C4-2B (cell line): ENCODE results near the gene IRX4.

Experiments used
- H3K27ac ChIP-seq: fragments of 450-650 bp; 2 replicates; pipeline ENCODE4 v1.5.1; 2017
- ZFX ChIP-seq: fragments of 450-650 bp; IDR thresholded peaks from 2 replicates; pipeline ENCODE4 v1.6.1; 2017
- TF ChIP-seq, protein P1 (sequence below): fragments of 450-650 bp; conservative IDR thresholded peaks from 2 replicates; pipeline ENCODE4 v1.5.1; 2017; ENCODE audit warnings: mild to moderate bottlenecking

The IRX4 gene

DNA sequence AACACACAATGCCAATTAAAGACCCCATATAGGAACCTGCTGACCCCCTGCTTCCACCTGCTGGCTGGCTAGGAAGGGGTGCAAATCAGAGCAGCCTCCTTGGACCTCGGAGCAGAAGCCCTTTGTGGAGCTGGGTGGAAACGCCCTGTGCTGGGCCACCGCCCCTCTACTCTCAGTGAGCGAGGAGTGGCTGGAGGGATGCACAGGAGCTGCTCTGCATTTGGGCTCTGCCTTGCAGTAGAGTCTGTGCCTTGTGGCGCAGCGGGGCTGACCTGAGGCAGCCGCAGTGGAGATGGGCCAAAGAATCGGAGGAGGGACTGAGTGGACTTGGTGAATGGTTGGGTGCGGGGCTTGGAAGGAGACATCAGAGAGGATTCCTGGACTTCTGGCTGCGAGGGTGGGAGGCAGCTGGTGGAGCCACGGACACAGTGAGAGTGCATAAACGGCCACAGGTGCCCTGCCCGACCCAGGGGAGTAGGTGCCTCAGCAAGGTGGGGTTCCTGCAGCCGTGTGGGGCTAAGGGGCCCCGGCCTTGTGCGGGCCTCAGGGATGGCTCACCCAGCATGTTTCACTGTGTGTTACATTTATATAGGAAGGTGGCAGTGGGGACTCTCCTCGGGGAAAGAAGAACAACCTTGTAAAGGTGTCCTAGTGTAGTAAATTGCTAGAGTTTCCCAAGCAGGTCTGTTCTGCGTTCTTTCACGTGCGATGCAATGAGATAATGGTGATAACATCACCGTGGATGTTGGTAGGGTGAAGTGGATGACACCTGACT is 14.1 kb upstream of the IRX4 start:
- TF ChIP-seq, protein P1, sequence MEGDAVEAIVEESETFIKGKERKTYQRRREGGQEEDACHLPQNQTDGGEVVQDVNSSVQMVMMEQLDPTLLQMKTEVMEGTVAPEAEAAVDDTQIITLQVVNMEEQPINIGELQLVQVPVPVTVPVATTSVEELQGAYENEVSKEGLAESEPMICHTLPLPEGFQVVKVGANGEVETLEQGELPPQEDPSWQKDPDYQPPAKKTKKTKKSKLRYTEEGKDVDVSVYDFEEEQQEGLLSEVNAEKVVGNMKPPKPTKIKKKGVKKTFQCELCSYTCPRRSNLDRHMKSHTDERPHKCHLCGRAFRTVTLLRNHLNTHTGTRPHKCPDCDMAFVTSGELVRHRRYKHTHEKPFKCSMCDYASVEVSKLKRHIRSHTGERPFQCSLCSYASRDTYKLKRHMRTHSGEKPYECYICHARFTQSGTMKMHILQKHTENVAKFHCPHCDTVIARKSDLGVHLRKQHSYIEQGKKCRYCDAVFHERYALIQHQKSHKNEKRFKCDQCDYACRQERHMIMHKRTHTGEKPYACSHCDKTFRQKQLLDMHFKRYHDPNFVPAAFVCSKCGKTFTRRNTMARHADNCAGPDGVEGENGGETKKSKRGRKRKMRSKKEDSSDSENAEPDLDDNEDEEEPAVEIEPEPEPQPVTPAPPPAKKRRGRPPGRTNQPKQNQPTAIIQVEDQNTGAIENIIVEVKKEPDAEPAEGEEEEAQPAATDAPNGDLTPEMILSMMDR, result no peak
- no peak for TF ChIP-seq ZFX
- H3K27ac ChIP-seq, result no peak overlapping the region

DNA sequence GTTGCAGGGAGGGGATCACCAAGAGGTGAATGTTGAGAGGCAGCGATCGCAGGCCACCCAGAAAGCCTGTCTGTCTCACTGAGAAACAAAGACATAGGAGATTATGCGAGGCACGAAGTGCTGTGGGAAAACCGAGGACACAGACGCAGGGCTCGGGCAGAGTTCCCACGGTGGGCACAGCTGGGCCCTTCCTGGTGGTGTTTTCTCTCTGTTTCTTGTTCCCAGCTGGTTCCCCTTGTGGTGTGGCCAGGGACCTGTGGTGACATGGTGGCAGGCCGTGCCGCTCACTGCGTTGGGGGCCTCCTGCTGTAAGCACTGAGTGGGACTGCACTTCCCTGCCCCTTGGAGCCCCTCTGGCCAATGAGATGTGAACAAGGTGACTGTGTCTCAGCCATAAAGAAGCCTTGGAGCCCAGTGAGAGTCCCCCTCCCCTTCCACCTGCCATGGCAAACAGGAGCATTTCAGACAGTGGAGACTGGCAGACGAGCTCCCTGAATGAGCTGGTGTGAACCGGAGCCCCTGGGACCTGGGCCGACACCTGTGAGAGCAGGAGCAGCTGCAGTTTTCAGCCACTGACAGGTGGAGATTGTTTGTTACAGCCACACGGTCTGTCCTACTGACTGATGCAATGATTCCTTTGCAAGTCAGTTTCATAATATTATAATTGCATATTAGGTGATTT is 13.2 kb upstream of the IRX4 start:
- H3K27ac ChIP-seq, result no peak overlapping the region
- TF ChIP-seq ZFX, result no peak
- TF ChIP-seq, protein P1, result no peak

DNA sequence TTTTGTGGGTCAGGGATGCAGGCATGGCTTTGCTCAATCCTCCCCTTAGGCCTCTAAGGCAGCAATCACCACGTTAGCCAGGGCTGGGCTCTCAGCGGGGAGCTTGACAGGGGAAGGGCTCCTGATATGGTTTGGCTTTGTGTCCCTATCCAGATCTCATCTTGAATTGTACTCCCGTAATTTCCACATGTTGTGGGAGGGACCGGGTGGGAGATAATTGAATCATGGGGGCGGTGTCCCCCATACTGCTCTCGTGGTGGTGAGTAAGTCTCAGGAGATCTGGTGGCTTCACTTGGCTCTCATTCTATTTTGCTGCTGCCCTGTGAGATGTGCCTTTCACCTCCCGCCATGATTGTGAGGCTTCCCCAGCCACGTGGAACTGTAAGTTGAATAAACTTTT is 11.5 kb upstream of the IRX4 start:
- TF ChIP-seq, protein P1, result no peak
- no peak for TF ChIP-seq ZFX
- no peak overlapping the region for H3K27ac ChIP-seq

DNA sequence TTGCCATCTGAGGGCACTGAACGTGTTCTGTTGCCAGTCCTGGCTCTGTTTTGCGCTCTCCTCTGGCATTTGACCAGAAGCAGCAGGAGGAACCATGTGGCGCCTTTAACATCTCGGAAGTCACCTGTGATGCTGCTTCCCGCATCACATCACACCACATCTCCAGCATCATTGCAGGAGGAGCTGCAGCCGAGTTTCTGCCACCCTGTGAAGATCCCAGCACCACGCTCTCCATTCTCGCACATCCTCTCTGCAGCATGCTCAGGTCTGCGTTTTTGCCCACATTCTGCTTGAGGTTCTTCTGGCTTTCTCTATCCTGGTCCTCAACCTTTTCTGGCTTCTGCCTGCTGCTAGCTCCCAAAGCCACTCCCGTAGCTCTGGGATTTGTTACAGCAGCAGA is 11.0 kb upstream of the IRX4 start:
- no peak overlapping the region for H3K27ac ChIP-seq
- TF ChIP-seq, protein P1, result no peak
- no peak for TF ChIP-seq ZFX

DNA sequence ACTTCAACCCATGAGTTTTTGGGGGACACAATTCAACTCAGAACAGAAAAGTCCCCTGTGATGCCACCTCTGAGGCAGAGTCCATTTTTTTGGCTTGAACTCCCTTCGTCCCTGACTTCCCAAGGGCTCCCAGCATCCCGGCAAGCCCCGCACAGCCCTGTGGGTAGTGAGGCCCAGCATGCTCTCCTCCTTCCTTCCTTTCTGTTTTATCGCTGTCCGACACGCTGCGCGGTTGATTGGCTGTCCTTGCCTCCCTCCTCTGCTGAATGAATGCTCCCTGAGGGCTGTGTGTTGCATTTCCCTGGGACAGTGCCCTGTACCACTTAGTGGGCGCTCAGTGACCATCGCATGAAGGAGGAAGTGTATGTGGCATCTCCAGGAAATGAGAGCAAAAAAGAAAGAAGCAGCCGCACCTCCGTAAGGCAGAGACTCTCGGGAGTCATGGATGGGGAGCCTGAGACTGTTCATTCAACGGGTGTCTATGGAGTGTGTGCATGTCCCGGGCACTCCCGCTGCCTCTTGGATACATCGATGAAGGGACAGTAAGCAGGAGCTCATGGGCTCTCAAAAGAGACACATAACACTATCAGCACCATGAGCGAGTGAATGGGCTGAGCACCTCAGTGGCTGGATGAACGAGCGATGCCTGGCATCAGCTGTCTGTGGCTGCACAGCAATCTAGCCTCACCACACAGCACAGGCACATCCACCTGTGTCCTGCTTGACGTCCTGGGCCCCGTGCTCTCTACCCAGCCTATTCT is 10.1 kb upstream of the IRX4 start:
- TF ChIP-seq, protein P1, result no peak
- TF ChIP-seq ZFX, result no peak
- no peak overlapping the region for H3K27ac ChIP-seq

DNA sequence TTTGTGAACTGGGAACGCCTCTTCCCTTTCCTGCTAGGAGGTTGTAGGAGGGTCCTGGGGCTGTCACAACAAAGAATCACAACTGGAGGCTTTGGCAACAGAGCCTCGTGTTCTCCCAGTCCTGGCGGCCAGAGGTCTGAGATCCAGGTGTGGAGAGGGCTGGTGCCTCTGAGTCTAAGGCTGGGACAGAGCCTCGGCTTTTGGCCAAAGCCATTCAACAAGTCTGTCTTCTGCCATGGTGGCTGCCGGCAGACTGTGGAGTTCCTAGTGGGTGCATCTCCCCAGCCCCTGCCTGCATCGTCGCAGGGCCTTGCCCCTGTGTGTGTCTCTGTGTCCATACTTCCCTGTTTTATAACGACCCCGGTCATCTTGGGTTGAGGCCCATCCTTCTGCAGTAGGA is 9.5 kb upstream of the IRX4 start:
- H3K27ac ChIP-seq, result no peak overlapping the region
- TF ChIP-seq, protein P1, result no peak
- TF ChIP-seq ZFX, result no peak

DNA sequence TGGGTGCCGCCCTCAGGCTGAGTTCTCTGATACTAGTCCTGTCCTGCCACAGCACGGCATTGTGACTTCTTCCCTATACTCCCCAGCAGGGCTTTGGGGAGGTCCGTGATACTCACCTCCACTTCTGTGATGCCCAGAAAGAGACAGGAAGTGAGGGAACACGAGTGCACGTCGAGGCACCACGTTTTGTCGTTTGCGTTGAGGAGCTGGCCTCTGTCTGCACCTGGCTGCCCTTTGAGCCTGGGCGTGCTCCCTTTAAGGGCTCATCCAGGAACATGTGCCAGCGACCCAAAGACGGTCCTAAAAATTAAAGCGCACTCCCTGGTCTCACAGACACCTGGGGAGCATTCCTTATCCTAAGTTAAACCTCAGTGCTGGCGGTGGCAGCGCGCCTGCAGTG is 8.7 kb upstream of the IRX4 start:
- TF ChIP-seq, protein P1, result no peak
- no peak for TF ChIP-seq ZFX
- H3K27ac ChIP-seq, result no peak overlapping the region
